ENCODE results near the gene NEK9. TPM values are rescaled to one million over a fixed set of nuclear protein-coding genes. Genes with fewer than 3 reads are reported as not detected.

NEK9 gene
- total RNA-seq, 1 experiment from 2014 or later = 56.5 TPM

GRCh38 chr14:75156111-75156510 is 29.3 kb upstream of the NEK9 start:
- Histone ChIP-seq H3K18ac (ENCODE audit: insufficient read length, low read depth, low read length) (no peak overlapping the region), H3K27me3 (ENCODE audit: insufficient read depth, low read length) (no peaks in the 10 kb centered on the region), H2BK20ac (ENCODE audit: low read depth, low read length, poor library complexity, severe bottlenecking) (no peak overlapping the region), H3K79me1 (ENCODE audit: insufficient read depth, low read depth, low read length, poor library complexity, severe bottlenecking) (no peaks in the 10 kb centered on the region), H2BK12ac (ENCODE audit: insufficient read length, low read depth, low read length) (no peak overlapping the region), H2BK15ac (ENCODE audit: low read depth, low read length) (no peak overlapping the region), H3K56ac (ENCODE audit: insufficient read length, low read depth, low read length) (no peak overlapping the region), H3K23ac (ENCODE audit: insufficient read length, low read depth, low read length) (no peak overlapping the region), H3K9ac (ENCODE audit: extremely low read depth, insufficient read length, low read length) (no peak overlapping the region), H3K4me2 (ENCODE audit: insufficient read depth, insufficient read length, low read length) (no peak overlapping the region), H3K27ac (ENCODE audit: insufficient read length, low read depth, low read length) (no peak overlapping the region), H2AFZ (ENCODE audit: low read length) (no peak overlapping the region), H4K91ac (ENCODE audit: insufficient read length, low read depth, low read length) (no peak overlapping the region), H3K23me2 (ENCODE audit: insufficient read length, low read depth, low read length, poor library complexity, severe bottlenecking) (no peaks in the 10 kb centered on the region), H2BK120ac (ENCODE audit: low read depth, low read length, poor library complexity, severe bottlenecking) (no peak overlapping the region), H2BK5ac (ENCODE audit: insufficient read length, low read length) (no peak overlapping the region), H3T11ph (ENCODE audit: low read length) (no peak overlapping the region), H2AK5ac (ENCODE audit: insufficient read length, low read length) (no peak overlapping the region), H4K5ac (ENCODE audit: insufficient read length, low read depth, low read length) (no peak overlapping the region), H3K79me2 (ENCODE audit: insufficient read depth, low read length) (no peaks in the 10 kb centered on the region; the same call in 1 of the 2 replicates), H3K14ac (ENCODE audit: insufficient read depth, low read length) (no peak overlapping the region), H4K20me1 (ENCODE audit: control insufficient read depth, insufficient read depth, insufficient read length) (no peaks in the 10 kb centered on the region), H3K4ac (ENCODE audit: low read depth, low read length) (no peak overlapping the region), H3K4me1 (ENCODE audit: insufficient read depth, low read length) (no peaks in the 10 kb centered on the region; the same call in 1 of the 2 replicates), H3K9me3 (ENCODE audit: control insufficient read depth, low read depth, low read length) (no peaks in the 10 kb centered on the region), H4K8ac (replicated peaks; ENCODE audit: insufficient read length, low read depth, low read length) (no peak overlapping the region)
- H3K27me3 Mint-ChIP-seq (ENCODE audit: low read depth) = no peaks in the 10 kb centered on the region
- no peak for TF ChIP-seq CTCF (conservative IDR thresholded peaks at IDR 0.05)
- no CpG with 5 or more reads among the region's 1 CpG for WGBS (ENCODE audit: extremely low coverage, insufficient read length, low lambda C conversion rate)
- H3K36me3 Mint-ChIP-seq (ENCODE audit: insufficient read depth in 1 of 3, low read depth in 3 of 3) = peaks cover 3 to 7% (median 4%) of the 10 kb centered on the region in 3 experiments; a peak in 6 of 7 replicates
- H3K9me3 Mint-ChIP-seq = no peaks in the 10 kb centered on the region
- no peak overlapping the region; a peak in 1 of 7 replicates for H3K27ac Mint-ChIP-seq
- H3K4me1 Mint-ChIP-seq = peaks cover 21 to 23% of the 10 kb centered on the region in 2 experiments
- DNase-seq = no peak
- H3K4me3 Mint-ChIP-seq = no peak overlapping the region
